Measurements from ENCODE around the gene POLR3K.
"Not testable (repeated sequence)": the region's sequence is repeated elsewhere in the genome, so short reads cannot be mapped to it uniquely, and the experiment has no call there.

The POLR3K gene

DNA sequence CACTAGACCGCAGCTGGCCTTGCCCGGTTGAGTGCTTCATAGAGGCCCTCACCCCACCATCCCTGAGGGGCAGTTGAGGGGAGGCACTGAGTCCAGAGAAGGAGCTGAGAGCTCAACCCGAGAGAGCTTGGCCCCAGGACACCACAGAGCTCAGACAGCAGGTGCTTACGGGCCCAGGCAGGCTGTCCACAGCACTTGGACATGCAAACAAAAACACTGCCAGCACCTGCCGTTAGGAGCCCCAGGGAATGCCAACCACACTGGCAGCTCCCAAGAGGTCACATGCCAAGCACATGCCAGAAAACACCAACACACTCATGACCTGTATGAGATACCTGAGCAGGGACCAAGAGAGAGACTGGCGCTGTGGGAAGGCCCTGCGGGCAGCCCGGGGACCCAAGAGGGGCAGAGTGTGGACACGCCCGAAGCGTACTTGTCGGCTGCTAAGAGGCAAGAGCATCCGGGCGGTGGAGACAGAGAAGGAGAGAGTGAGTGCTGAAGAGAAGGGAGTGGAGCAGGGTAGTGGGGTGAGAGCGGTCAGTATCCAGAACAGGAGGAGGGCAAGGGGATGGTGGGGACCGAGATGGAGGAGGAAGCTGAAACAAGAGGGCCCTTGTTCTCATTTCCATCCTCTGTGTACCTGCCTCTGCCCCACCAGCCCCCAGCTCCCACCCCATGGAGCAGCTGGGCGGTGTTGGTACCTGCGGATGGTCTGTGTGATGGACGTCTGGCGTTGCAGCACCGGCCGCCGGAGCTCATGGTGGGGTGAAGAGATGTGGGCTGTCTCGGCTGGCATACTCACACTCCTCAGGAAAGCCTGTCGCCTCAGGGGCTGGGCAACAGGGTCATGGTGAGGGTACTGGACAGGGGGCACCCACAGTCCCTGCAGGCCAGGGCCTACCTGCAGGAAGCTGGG is 10.8 kb upstream of the POLR3K start:
- DNase-seq: no peak

DNA sequence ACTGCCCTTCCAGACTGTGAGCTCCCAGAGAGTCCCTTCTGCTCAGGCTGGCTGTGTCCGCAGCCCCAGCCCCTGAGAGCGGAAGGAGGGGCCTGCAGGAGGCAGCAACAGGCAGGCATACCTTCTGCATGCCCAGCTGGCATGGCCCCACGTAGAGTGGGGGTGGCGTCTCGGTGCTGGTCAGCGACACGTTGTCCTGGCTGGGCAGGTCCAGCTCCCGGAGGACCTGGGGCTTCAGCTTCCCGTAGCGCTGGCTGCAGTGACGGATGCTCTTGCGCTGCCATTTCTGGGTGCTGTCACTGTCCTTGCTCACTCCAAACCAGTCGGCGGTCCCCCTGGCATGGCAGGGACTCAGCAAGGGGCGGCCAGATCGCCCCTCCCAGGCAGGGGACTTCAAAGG is 10.1 kb upstream of the POLR3K start:
- no peak for DNase-seq

DNA sequence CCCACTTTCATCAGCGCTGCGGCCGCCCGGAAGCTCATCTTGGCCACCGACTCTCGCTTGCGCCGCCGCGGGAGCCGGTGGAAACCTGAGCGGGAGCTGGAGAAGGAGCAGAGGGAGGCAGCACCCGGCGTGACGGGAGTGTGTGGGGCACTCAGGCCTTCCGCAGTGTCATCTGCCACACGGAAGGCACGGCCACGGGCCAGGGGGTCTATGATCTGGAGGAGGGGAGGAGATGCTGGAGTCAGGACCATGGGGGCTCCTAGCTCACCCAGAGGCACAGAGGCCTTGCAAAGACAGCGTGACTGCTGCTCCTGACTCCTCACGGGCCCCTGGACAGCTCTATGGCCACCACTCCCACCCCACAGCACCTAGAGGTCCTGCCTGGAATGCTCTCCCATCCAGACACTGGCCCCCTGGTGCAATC is 9.6 kb upstream of the POLR3K start:
- no peak for DNase-seq

DNA sequence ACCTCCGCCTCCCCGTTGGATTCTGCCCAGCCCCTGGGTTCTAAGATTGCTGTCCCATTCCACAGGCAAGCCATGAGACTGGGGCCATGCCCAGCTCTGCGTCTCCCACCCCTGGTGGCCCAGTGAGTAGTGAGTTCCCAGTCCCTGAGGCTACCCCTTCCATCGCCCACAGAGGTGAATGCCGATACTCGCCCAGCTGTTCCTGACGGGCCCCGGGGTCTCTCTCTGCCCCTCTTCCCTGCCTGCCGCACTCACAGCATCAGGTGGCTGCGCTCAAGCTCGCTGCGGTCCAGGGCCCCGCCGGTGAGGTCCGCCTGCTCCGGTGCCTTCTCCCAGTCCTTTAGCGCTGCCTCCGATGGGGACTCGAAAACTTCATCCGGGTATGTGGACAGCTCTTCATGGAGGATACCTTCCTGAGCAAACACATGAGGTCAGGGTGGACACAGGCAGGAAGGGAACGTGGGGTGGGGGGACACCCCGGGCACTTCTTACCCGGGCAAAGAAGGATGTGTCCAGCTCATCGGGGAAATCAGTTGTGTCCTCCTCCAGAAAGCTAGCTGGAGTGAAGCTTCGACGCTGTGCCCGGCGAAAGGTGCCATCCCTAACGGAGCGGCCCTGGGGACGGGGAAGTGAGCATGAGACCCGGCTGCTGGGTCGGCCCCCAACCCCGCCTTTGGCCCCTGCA is 9.0 kb upstream of the POLR3K start:
- DNase-seq: no peak

DNA sequence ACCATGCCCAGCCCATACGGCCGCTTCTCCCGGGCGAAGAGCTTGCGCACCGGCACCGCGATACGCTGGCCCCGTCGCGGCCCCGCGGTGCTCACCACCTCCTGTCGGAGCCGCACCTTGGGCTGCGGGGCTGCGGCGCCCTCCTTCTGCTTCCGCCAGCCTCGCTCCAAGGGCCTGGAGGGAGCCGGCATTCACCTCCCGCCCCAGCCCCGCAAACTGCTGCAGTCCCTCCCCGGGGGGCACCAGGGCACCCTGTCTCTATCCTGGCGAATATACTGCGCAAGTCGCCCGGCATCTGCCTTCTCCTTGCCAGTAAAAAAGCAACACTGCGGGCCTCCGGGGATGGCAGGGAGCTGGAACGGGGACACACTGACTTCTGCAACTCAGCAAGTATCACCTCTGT is 8.5 kb upstream of the POLR3K start:
- no peak for DNase-seq

DNA sequence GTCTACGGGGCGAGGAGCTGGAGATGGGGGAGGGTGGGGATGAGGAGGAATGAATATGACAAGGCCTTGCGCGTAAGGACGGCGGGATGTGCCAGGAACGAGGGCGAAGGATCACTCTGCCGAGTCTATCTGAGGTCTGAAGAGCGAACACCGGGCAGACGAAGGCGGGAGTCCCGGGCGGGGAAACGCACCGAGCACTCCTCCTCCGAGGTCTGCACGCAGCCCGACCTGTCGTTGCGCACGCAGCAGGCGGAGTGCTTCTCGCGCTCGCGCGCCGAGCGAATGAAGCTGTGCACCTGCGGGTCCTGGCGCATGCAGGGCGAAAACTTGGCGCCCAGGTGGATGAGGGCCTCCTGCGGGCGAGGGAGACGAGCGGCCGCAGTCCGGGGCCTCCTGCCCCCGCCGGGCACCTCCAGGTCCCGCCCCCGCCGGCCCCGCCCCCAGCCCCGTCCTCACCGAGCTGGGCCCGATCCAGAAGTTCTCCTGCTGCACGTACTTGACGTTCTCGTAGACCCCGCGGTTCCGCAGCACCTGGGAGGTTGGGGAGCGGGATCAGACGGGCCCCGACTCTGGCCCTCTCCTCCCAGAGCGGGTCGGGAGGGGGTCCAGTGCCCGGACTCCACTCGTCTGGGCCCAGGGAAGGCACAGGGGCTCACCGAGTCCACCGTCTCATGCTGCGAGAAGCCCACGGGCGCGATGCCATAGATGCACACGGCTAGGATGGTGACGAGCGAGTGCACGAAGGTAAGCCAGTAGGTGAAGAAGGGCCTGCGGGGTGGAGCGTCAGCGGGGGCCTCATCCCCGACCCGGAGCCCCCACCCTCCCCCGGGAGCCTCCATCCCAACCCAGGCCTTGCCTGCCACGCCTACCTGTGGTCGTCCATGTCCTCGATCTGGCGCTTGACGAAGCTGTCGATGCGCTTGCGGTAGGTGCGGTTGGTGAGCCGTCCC is 7.8 kb upstream of the POLR3K start:
- DNase-seq: no peak

DNA sequence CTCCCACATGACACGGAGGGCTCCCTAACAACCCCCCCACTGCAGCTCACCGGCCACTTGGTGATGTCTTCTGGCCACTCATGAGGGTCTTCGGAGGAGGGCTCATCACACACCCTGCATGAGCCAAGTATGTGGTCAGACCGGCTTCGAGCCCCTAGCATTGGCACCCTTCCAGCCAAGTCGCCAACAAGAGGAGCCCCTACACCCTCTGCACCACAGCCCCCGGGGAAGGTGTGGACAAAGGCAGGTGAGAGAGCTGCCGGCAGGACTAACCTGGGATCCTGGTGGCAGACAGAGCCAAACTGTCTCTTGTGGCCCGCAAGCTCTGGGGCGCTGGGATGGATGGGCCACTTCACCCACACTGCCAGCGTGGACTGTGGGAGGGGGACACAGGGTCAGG is 6.8 kb upstream of the POLR3K start:
- no peak for DNase-seq

DNA sequence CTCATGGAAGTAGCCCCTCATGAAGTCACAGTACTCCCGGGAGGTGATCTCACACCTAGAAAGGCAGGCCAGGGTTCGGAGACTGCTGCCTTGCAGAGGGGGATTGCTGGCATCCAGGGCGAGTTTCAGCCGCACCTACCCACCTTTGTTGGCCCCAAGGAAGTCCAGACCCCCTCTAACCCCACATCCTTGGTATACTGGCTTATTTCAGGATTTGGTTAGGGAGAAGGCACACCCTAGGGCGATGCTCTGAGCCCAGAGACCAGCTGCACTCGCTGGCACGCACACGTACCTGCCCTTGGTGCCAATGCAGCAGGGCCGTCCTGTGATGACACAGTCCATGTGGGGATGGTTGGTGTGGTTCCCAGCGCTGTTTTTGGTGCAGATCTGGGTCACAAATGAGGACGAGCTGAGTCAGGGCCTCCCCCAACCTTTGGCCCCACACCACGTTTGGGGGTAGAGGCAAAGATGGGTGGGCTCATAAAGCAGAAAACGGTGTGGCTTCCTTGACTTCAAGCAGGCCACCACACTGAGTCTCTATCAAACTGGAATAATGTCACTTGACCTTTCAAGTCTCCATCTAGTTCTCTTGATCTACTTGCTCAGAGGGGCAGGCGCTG is 6.1 kb upstream of the POLR3K start:
- DNase-seq: no peak

DNA sequence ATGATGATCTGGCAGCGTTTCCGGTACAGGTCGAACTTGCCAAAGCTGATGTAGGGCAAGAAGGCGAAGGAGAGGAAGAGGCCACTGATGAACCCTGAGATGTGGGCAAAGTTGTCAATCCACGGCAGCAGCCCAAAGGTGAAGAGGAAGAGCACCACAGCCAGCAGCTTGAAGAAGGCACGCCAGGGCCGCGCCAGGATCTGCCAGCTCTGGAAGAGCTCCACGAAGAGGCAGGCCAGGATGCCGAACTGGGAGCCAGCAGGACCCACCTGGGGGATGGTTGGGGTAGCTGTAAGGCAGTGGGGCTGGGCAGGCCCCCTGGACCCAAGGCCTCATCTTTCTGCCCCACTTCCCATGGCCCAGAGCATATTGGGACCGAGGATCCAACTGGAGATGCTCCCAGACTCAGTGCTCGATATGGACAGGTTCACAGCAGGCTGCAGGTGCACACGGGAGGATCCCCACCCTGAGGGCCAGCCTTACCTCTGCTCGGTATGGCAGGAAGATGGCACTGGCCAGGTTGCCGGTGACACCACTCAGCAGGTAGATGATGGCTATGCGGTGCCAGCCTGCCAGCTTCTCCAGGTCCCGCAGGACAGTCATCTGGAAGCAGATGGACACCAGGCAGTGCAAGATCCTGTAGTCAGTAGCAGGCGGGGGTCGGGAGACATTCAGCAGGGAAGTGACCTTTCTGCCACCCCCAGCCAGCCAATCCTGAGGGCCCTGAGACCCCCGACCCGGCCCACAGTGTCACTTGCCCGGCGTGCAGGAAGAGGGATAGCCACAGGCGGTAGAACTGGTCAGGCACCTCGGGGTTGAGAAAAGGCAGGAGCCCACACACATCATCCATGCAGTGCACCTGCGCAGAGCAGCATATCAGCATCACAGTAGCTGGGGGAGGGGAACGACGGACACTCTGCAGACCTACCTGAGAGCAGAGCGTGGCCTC is 5.4 kb upstream of the POLR3K start:
- DNase-seq: no peak

DNA sequence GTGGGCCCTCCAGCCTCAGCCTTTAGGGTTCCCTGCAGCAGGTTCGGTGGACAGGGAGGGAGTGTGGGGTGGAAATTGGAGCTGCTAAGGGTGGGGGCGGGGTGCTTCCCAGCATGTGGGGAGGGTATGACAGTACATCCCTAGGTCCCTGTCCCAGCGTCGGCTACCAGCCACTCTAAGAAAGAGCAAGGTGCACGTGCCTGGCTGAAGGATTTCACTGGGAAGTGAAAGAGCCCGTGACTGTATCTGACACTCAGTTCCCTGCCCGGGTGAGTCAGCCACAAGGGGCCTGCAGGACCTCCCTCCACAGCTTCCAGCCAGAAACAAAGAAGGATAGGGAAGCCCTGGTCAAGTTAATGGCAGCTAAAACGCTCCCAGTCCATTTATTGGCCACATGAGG is 4.3 kb upstream of the POLR3K start:
- no peak for DNase-seq

DNA sequence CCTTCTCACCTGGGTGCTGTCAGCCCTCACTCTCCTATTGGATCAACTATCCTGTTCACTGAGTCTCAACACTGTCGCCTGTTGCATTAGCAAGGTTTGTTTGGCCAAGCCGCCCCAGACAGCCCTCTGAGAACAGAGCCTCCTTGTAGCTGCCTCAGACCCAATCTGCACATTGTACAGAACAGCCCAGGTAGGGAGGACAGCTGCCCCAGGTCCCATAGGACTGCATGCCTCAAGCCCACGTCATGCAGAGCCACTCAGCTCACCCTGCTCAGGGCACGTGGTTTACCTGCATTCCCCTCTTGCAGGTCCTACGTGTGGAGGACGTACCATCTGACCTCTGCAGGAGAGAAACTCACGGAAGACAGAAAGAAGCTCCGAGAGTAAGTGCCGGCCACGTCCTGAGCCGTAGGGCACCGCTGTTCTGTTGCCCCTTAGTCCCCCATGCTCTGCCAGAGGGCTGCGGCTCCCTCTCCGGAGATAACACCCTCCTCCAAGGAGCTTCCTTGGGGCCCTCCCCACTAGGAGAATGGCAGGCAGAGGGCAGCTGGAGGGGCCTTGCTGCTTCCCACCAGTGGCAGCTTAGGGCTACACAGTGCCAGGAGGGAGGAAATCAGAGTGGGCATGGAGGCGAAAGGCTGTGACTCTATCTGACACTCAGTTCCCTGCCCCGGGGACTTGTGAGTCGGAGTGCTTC is 3.0 kb upstream of the POLR3K start:
- DNase-seq: no peak

DNA sequence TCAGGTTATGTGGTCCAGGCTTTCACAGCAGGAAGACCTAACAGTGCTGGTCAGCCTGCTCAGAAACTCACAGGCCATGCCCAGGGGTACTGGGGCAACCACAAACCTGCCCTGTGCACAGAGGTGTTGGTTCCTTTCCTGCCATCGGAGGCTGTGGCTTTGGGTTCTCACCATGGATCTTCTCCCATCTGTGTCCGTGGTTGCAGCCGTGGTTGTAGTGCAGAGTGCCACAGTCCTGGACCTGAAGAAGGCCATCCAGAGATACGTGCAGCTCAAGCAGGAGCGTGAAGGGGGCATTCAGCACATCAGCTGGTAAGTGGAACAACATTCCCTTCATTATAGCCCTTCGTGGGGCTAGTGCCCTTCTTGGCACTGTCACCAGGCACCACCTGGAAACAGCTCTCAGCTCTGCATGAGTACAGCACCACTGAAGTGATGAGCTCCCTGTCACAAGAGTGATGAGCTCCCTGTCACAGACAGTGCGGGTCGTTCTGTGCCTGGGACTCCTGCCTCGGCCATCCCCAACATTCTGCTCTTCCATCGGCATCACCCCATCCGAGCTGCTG is 2.2 kb upstream of the POLR3K start:
- DNase-seq: no peak

DNA sequence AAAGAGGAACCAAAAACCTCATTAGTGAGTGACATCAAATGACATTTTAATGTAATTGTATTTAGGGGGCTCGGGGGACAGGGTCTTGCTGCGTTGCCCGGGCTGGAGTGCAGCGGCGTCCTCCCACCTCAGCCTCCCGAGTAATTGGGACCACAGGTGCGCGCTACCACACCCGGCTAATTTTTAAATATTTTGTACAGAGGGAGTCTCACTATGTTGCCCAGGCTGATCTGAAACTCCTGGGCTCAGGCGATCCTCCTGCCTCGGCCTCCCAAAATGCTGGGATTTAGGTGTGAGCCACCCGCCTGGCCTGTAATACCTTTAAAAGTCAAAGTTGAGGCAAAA is 801 bp upstream of the POLR3K start:
- no peak for DNase-seq

DNA sequence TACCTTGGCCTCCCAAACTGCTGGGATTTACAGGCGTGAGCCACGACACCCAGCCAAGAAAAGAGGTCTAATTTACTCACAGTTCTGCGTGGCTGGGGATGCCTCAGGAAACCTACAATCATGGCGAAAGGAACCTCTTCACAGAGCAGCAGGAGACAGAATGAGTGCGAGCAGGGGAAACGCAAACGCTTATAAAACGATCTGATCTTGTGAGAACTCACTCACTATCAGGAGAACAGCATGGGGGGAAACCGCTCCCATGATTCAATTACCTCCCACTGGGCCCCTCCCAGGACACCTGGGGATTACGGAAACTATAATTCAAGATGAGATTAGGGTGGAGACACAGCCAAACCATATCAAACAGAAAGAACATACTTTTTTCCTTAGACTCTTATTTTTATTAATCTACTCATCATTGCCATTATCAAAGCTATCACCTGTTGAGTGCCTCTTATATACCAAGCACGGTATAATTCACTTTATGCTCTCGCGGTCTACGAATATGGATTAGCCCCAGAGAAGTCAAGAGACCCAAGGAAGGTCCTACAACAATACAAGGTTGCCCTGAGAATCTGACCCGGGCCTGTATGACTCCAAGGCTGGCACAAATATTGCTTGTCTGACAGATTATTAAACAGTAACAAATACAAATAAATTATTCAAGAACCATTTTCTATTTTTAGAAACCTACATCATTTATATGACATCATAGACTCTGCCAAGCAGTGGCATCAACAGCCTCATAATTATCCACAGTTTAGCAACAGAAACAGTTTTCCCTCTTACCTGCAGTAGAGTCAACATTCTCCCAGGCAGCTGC is 2.4 kb downstream of the POLR3K start:
- no peak for DNase-seq

DNA sequence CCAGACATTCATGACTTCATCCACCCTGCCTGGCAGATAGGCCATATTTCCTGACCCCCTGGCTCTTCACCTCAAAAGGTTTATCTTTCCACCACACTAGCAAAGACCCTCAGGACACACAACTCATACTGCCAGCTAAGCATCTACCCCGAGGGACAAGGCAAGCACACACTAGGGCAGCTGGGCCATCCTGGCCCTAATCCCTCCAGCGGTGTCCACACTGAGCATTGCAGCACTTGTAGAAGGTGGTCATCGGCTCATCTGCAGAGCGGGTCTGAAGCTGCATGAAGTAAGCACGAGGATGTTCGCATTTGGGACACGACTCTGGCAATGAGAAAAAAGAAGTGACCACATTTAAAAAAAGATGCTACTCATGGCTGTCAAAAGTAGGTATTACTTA is 6.2 kb downstream of the POLR3K start:
- no peak for DNase-seq

DNA sequence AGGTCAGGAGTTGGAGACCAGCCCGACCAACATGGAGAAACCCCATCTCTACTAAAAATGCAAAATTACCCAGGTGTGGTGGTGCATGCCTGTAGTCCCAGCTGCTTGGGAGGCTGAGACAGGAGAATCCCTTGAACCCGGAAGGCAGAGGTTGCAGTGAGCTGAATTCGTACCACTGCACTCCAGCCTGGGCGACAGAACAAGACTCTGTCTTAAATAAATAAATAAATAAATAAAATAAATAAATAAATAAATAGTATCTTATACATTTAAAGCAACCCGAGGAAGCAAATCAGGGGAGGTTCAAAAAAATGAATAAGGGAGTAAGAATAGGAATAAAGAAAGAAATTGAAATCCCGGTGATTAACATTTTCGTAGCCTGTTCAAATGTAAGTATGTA is 6.9 kb downstream of the POLR3K start:
- DNase-seq: not testable (repeated sequence)

DNA sequence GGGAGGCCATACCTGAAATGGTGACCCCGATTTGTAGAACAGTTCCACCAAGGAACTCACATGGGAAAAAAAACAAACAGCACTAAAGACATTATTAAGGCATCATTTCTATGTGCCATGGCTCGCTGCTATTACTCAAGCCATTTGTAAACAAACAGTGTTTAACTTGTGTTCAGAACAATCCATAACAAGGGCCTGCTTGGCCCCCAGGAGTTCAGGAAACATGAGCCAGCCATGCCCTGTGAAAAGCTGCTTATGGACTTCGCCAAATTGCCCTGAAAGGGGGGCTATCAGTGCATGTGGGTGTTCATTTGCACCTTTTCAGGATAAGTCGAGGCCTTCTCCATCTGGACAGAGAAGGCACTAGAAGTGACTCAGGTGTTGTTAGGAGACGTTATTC is 8.0 kb downstream of the POLR3K start:
- DNase-seq: no peak

DNA sequence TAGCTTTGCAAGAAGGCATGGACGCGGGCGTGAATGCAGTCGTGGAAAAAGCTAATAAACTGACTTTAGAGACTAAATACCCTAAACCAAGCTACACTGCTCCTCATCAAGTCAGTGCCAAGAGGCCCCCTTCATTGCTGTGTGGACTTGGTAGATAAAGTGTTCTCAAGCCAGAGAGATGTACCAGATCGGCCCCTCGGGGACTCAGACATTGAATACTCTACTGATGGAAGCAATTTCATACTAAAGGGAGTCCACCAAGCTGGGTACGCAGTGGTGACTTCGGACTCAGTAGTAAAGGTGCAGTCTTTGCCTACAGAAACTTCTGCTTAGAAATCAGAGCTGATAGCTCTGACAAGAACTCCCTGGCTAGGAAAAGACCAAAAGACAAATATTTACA is 8.8 kb downstream of the POLR3K start:
- DNase-seq: no peak

DNA sequence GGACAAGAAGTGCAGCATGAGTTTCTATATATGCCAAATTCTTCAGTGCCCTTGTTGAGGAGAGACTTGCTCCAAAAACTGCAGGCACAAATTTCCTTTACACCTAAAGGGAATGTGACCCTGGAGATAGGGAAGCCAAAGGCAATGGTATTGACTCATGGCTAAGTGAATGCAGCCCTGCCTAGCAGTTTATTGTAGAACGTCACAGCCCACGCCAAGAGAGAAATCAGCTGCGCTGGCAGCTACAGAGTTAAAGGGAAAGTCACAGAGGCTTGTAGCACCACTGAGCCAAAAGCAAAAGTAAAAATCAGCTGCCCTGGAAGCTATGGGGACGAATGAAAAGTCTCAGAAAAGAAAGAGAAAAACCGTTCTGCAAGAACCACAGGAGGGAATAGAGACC is 10.1 kb downstream of the POLR3K start:
- DNase-seq: no peak

DNA sequence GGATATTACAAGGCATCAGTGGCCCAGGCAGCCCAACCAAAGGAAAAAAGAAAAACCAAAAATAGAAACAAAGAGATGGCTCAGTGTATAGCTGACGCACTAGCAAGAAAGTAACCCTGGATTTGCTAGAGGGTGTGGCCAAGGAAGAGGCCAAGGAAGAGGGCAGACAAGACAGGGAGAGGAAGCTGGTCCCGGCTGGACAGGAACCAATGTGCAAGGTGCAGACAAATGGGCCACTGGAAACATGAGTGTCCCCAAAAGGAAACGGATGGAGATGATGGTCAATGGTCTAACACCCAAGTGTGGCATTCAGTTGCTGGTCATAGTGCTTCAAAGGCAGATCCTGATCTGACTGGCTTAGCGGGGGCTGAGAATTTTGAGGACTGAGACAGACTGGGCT is 10.7 kb downstream of the POLR3K start:
- DNase-seq: no peak

Data from activated CD4-positive, alpha-beta T cell treated with anti-CD3 and anti-CD28 coated beads, Interleukin-2, amount 50 U/mL, for 16 hours (primary cell).